MCF 10A (cell line): ENCODE measurements around the gene SLC12A3. TPM values are rescaled to one million over a fixed set of nuclear protein-coding genes. Genes with fewer than 3 reads are reported as not detected.

Experiments used
- BruUV-seq: library from RNA; stranded (reverse); fragments of 400-500 nt; replicated peaks from 2 replicates; lab custom pipeline; 2021; lab: Mats Ljungman, UMichigan
- CTCF ChIA-PET: fragments of 300-600 bp; sonication (Branson Sonifier 250); formaldehyde crosslinking; extraction: SDS; loops from one replicate; lab custom pipeline; 2021; ENCODE audit warnings: antibody characterized with exemption, inconsistent platforms; lab: Yijun Ruan, JAX
- POLR2A ChIA-PET: fragments of 300-600, 350-650 bp; sonication (Branson Sonifier 250); formaldehyde crosslinking; extraction: SDS; loops from one replicate; lab custom pipeline; 2020; ENCODE audit warnings: antibody characterized with exemption, inconsistent platforms; lab: Yijun Ruan, JAX
- DNase-seq: peaks from one replicate; pipeline ENCODE4 v3.0.0-alpha.2; 2018; ENCODE audit not compliant: unreplicated experiment
- H3K27ac Mint-ChIP-seq: one replicate; pipeline ENCODE4 v1.8.0; 2022; ENCODE audit warnings: mild to moderate bottlenecking, low read depth, mixed read lengths; ENCODE audit not compliant: unreplicated experiment
- H3K27me3 Mint-ChIP-seq: one replicate; pipeline ENCODE4 v1.8.0; 2022; ENCODE audit warnings: mixed read lengths; ENCODE audit not compliant: insufficient read depth, unreplicated experiment
- H3K36me3 Mint-ChIP-seq: one replicate; pipeline ENCODE4 v1.8.0; 2022; ENCODE audit warnings: mild to moderate bottlenecking, moderate library complexity, mixed read lengths; ENCODE audit not compliant: insufficient read depth, unreplicated experiment
- H3K4me1 Mint-ChIP-seq: one replicate; pipeline ENCODE4 v1.8.0; 2022; ENCODE audit warnings: mixed read lengths; ENCODE audit not compliant: insufficient read depth, unreplicated experiment
- H3K4me3 Mint-ChIP-seq: one replicate; pipeline ENCODE4 v1.8.0; 2022; ENCODE audit warnings: mild to moderate bottlenecking, moderate library complexity, mixed read lengths; ENCODE audit not compliant: unreplicated experiment
- H3K9me3 Mint-ChIP-seq: one replicate; pipeline ENCODE4 v1.8.0; 2022; ENCODE audit warnings: mixed read lengths; ENCODE audit not compliant: unreplicated experiment
- intact Hi-C: fragments of 100-400 bp; cut with micrococcal nuclease; formaldehyde crosslinking; loops from 2 replicates; pipeline ENCODE4 v1.14.1; 2022
- total RNA-seq: library from RNA; stranded (reverse); gene quantifications from 2 replicates; pipeline ENCODE4 v1.2.3, GENCODE V29; 2022
- TF ChIP-seq, protein P1 (sequence below): fragments of 200-600 bp; IDR thresholded peaks from one replicate; pipeline ENCODE4 v1.8.0; 2022; ENCODE audit warnings: antibody characterized with exemption, mild to moderate bottlenecking; ENCODE audit not compliant: unreplicated experiment

Gene SLC12A3
- total RNA-seq, 1 experiment from 2014 or later, result not detected

DNA sequence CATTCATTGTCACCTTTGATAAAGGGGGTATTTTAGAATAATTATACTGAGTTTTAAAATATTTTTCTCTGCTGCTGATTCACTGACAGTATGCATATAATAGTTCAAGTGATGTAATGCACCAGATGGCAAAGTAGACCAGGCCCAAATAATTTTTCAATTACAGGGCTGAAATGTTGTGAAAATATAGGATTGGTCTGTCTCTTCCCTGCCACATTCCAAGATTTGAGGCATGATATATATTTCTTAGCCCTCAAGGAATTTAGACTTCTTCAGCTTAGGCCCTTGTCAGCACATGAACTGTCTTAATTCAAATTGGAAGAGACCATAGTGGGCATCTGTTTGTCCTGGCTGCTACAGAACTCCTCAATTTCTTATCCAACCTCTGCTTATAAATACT is 39.2 kb upstream of the SLC12A3 start:
- no peak overlapping the region for H3K27ac Mint-ChIP-seq
- H3K4me3 Mint-ChIP-seq, result no peak overlapping the region
- no TSS peak for BruUV-seq
- no peaks in the 10 kb centered on the region for H3K27me3 Mint-ChIP-seq
- ChIA-PET CTCF (no interaction called here), POLR2A (no interaction called here)
- intact Hi-C loops, result no loop called here
- DNase-seq, result no peak
- H3K36me3 Mint-ChIP-seq, result peaks cover 63% of the 10 kb centered on the region
- H3K4me1 Mint-ChIP-seq, result no peaks in the 10 kb centered on the region
- TF ChIP-seq, protein P1, sequence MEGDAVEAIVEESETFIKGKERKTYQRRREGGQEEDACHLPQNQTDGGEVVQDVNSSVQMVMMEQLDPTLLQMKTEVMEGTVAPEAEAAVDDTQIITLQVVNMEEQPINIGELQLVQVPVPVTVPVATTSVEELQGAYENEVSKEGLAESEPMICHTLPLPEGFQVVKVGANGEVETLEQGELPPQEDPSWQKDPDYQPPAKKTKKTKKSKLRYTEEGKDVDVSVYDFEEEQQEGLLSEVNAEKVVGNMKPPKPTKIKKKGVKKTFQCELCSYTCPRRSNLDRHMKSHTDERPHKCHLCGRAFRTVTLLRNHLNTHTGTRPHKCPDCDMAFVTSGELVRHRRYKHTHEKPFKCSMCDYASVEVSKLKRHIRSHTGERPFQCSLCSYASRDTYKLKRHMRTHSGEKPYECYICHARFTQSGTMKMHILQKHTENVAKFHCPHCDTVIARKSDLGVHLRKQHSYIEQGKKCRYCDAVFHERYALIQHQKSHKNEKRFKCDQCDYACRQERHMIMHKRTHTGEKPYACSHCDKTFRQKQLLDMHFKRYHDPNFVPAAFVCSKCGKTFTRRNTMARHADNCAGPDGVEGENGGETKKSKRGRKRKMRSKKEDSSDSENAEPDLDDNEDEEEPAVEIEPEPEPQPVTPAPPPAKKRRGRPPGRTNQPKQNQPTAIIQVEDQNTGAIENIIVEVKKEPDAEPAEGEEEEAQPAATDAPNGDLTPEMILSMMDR, result no peak
- H3K9me3 Mint-ChIP-seq, result no peaks in the 10 kb centered on the region

DNA sequence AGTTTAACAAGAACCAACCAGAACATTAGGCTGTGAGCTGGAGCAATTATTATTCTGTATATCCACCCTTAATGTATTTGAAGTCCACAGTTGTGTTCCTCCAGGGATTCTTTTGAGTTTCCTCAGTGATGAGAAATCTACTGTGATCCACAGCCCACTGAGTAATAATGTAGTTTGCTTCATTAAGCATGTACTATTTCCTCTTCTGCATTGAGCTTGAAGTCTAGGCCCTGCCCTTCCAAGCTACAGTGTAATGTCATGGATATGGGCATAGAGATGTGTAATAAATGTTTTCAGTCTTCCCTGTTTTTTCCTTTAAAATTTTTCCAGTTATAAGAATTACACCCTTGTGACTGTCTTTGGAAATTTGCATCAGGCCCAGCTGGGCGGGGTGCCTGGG is 36.4 kb upstream of the SLC12A3 start:
- no peak overlapping the region for H3K27ac Mint-ChIP-seq
- POLR2A ChIA-PET, result interaction anchor here (0.8 kb wide), 1 partner anchor 20 kb away, joined by 4 read pairs; no protein-coding TSS in a partner anchor
- H3K27me3 Mint-ChIP-seq, result no peaks in the 10 kb centered on the region
- TF ChIP-seq, protein P1, result no peak
- H3K36me3 Mint-ChIP-seq, result peaks cover 60% of the 10 kb centered on the region
- CTCF ChIA-PET, result no interaction called here
- H3K9me3 Mint-ChIP-seq, result no peaks in the 10 kb centered on the region
- no peaks in the 10 kb centered on the region for H3K4me1 Mint-ChIP-seq
- no peak for DNase-seq
- H3K4me3 Mint-ChIP-seq, result no peak overlapping the region
- intact Hi-C loops, result no loop called here
- no TSS peak for BruUV-seq

DNA sequence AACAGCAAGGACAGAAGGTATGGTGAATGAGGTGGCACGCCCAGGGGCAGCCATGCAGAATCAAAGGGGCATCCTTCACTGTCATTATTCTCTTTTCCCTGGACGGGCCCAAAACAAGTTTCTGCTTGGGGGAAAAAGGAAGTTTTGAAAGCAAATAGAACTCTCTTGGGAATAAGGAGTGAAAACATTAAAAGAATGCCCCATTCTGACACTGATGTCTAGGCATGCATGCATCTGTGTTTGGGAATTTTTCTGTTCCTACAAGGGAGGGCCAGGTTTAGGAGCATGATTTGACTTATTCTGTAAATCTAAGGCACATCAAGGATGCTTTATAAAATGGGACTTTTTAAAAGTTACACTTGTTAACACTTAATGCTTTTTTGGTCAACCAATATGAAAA is 34.3 kb upstream of the SLC12A3 start:
- BruUV-seq, result no TSS peak
- no peaks in the 10 kb centered on the region for H3K27me3 Mint-ChIP-seq
- no peaks in the 10 kb centered on the region for H3K4me1 Mint-ChIP-seq
- intact Hi-C loops, result no loop called here
- H3K4me3 Mint-ChIP-seq, result no peak overlapping the region
- no peak overlapping the region for H3K27ac Mint-ChIP-seq
- no peaks in the 10 kb centered on the region for H3K9me3 Mint-ChIP-seq
- POLR2A ChIA-PET, result interaction anchor here (1.0 kb wide), 1 partner anchor 19 kb away, joined by 3 read pairs; no protein-coding TSS in a partner anchor
- TF ChIP-seq, protein P1, result no peak
- no peak for DNase-seq
- peaks cover 60% of the 10 kb centered on the region for H3K36me3 Mint-ChIP-seq
- CTCF ChIA-PET, result interaction anchor here (0.6 kb wide), 1 partner anchor 9 kb away, joined by 3 read pairs; no protein-coding TSS in a partner anchor

DNA sequence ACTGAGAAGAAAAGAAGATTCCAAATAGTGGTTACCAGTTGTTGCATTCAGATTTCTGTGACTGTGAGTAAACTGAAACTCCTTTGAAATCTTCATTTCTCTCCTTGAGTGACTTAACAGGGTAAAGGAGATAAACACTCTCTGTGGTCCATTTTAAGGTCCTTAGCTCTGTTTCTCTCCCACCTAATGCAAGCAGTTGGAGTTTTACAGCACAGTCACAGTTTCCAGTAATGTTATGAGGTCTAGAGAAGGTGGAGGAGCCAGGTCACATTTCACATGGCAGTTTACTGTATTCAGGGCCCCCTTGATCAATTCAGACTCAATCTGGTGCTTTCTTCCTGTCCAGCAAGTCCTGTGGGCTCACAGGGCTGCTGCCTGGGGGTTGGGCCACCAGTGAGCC is 32.2 kb upstream of the SLC12A3 start:
- intact Hi-C loops, result no loop called here
- no TSS peak for BruUV-seq
- CTCF ChIA-PET, result interaction anchor here (0.6 to 1.0 kb wide), 3 partner anchors 11 to 119 kb away, joined by 3 read pairs; no protein-coding TSS in a partner anchor

More for the DNA sequence above, 32.2 kb upstream of the SLC12A3 start:
- Mint-ChIP-seq H3K27me3 (no peaks in the 10 kb centered on the region), H3K4me1 (peaks cover 4% of the 10 kb centered on the region), H3K9me3 (no peaks in the 10 kb centered on the region), H3K36me3 (peaks cover 51% of the 10 kb centered on the region), H3K27ac (no peak overlapping the region), H3K4me3 (no peak overlapping the region)
- TF ChIP-seq, protein P1, result no peak
- DNase-seq, result no peak
- POLR2A ChIA-PET, result no interaction called here
